Stimulated activated CD8-positive, alpha-beta memory T cell treated with anti-CD3 and anti-CD28 coated beads, Interleukin-2, amount 100 ng/mL, for 48 hours (primary cell): ENCODE measurements around the gene FCAMR.
"Not testable (repeated sequence)": the region's sequence is repeated elsewhere in the genome, so short reads cannot be mapped to it uniquely, and the experiment has no call there.

ENCODE experiments used
- DNase-seq, 2 donors: peaks; one replicate each; pipeline ENCODE4 v3.0.0-alpha.2; 2020; ENCODE audit warnings: low read depth in 2 of 2

The FCAMR gene

GRCh38 chr1:206935491-206936067, 34.7 kb downstream of the FCAMR start:
- peak; percentile 43 to 50 for DNase-seq

- DNase-seq, result peak; percentile 54 to 65
Observed at GRCh38 chr1:206933333-206933945, 36.8 kb downstream of the FCAMR start.

GRCh38 chr1:206932177-206932576, 38.1 kb downstream of the FCAMR start:
- no peak for DNase-seq

GRCh38 chr1:206931709-206932108, 38.6 kb downstream of the FCAMR start:
- DNase-seq, result no peak

- peak; percentile 47 to 58 for DNase-seq
Observed at GRCh38 chr1:206930210-206930798, 40.0 kb downstream of the FCAMR start.

GRCh38 chr1:206929524-206929923, 40.7 kb downstream of the FCAMR start:
- no peak for DNase-seq

- DNase-seq, result no peak
Observed at GRCh38 chr1:206926286-206926685, 44.0 kb downstream of the FCAMR start.

- DNase-seq, result peak; percentile 55 to 57
Observed at GRCh38 chr1:206925106-206925736, 45.0 kb downstream of the FCAMR start.

GRCh38 chr1:206924592-206925105, 45.6 kb downstream of the FCAMR start:
- no peak for DNase-seq

- not testable (repeated sequence) for DNase-seq
Observed at GRCh38 chr1:206923961-206924557, 46.2 kb downstream of the FCAMR start.

GRCh38 chr1:206923009-206923960, 47.0 kb downstream of the FCAMR start:
- peak; percentile 52 to 55 for DNase-seq

- no peak for DNase-seq
Observed at GRCh38 chr1:206922524-206922923, 47.7 kb downstream of the FCAMR start.

- DNase-seq, result no peak
Observed at GRCh38 chr1:206921772-206922265, 48.4 kb downstream of the FCAMR start, which contains the start of gene FCMR. Gene FCMR (minus strand): TSS chr1:206921941. CDS start chr1:206921854, 87 bp downstream.

GRCh38 chr1:206918076-206918475, 52.2 kb downstream of the FCAMR start:
- DNase-seq, result no peak

GRCh38 chr1:206916000-206916709, 54.1 kb downstream of the FCAMR start:
- DNase-seq, result no peak

- no peak for DNase-seq
Observed at GRCh38 chr1:206915030-206915735, 55.1 kb downstream of the FCAMR start.

GRCh38 chr1:206913766-206914537, 56.3 kb downstream of the FCAMR start:
- DNase-seq, result no peak

- DNase-seq, result peak in 1 of 2 donors; percentile 43
Observed at GRCh38 chr1:206912445-206913095, 57.7 kb downstream of the FCAMR start.
